GM18861 (cell line): ENCODE data around the gene UGT3A2.
"Not testable (repeated sequence)": the region's sequence is repeated elsewhere in the genome, so short reads cannot be mapped to it uniquely, and the experiment has no call there.

Experiments
- ATAC-seq: cut with Tn5 transposase; IDR thresholded peaks from one replicate; pipeline ENCODE4 v1.9.1; 2021; ENCODE audit not compliant: unreplicated experiment

UGT3A2 gene

DNA sequence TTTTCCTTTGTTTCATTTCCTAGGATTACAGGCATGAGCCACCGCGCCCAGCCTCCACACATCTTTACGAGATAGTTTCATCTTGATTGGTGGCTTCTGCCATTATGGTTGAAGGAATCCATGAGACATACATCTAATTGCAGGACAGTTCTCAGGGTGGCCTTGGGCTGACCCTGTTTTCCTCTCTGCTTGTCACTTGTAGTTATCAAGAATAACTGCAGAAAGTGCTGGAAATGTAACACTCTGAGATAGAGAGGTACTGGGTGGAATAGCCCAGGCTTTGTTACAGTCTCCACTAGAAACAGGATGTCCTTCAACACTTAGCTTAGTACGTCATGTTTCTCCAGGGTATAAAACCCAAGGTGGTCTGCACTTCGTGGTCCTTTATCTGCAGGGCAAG, 10.7 kb downstream of the UGT3A2 start:
- ATAC-seq, result no peak

DNA sequence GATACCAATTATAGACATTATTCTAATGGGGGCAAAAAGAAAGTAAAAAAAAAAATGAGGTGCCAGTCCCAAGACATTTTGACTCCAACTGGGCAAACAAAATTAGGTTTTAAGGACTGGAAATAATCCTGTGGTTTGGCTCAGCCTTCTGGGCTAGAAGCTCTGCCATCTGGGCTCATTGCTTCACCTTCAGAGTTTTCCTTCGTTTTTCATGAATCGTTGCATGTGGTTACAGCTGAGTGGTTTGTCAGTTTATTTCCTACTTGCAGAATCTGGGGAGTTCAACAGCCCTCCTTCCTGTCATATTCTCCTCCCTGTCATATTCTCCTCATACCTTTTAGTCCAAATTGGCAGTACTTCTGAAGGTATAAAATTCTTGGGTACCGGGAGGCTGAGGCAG, 12.0 kb downstream of the UGT3A2 start:
- ATAC-seq, result no peak

- ATAC-seq, result no peak
These were observed 14.1 kb downstream of the UGT3A2 start for GRCh38 chr5:36052538-36052937.

DNA sequence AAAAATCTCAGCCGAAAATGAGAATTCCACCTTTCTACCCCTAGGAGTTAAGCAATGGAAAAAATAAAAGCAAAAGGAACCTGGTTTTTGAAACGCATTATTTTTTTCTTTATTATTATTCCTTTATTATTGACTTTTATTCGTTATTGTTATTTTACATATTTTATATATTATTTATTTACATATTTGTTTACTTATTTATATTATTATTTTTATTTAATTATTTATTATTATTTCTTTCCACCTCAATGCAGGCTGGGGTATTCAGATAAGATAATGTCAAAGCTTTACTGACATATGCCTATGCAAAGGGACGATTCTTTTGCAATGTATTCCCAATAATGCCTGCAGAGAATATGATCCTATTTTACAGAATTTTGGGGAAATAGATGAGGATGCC, 16.7 kb downstream of the UGT3A2 start:
- ATAC-seq, result no peak

GRCh38 chr5:36047384-36048160, 19.1 kb downstream of the UGT3A2 start:
- no peak for ATAC-seq

- ATAC-seq, result no peak
These were observed 20.8 kb downstream of the UGT3A2 start for GRCh38 chr5:36045895-36046294.

DNA sequence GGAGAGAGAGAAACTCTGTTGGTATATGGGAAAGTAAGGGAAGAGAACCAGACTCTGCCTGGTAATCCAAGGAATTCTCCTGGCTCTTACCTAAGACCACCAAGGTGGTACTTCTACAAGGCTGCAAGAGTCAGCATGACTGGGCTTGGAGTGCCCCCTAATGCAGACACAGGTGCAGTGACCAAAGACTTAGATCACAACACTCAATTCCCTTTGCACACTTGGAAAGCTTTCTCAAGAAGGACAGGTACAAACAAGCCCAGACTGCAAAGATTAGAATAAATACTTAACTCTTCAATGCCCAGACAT, 25.2 kb downstream of the UGT3A2 start:
- no peak for ATAC-seq

DNA sequence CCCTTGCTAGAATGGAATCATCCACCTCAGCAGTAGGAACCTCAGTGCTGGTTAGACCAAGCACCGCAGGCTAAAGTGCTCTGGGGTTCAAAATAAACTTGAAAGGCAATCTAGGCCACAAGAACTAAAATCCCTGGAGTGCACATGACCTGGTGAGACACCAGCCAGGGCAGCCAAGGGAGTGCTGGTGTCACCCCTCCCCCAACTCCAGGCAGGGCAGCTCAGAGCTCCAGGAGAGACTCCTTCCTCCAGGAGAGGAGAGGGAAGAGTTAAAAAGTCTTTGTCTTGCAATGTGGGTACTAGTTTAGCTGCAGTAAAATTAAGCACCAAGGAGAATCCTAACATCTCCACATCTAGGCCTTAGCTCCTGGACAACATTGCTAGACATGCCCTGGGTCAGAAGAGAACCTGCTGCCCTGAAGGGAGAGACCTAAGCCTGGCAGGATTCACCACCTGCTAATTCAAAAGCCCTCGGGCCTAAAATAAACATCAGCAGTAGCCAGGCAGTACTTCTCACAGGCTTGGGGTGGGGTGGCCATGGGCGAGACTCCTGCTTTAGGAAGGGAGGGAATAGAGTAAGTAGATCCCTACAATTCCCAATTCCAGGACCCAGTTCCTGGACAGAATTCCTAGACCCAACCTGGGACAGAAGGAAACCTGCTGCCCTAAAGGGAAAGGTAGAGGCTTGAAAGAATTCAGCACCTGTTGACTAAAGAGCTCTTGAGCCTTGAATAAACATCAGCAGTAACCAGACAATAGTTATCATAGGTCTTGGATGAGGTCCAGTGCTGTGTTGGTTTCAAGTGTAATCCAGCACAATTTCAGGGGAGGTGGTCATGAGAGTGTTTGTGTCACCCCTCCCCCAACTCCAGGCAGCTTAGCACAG, 25.8 kb downstream of the UGT3A2 start:
- ATAC-seq, result no peak

DNA sequence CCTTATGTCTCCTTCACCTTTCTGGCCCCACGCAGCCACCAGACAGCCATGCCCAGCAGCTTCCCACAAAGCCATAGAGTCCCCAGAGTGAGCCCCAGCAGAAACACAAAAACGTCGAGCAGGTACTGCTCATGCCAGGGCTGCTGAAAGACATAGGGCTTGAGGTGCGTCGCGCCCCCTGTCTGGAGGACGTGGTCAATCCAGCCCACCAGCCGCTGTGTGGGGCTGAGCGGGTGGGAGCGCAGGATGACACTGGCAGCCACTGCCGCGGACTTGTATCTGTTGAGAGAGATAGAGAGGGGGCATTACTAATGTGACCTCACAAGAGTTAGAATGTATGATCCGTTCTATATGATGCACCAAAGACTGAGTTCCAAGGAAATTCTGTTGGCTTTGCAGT, 31.0 kb downstream of the UGT3A2 start:
- no peak for ATAC-seq

DNA sequence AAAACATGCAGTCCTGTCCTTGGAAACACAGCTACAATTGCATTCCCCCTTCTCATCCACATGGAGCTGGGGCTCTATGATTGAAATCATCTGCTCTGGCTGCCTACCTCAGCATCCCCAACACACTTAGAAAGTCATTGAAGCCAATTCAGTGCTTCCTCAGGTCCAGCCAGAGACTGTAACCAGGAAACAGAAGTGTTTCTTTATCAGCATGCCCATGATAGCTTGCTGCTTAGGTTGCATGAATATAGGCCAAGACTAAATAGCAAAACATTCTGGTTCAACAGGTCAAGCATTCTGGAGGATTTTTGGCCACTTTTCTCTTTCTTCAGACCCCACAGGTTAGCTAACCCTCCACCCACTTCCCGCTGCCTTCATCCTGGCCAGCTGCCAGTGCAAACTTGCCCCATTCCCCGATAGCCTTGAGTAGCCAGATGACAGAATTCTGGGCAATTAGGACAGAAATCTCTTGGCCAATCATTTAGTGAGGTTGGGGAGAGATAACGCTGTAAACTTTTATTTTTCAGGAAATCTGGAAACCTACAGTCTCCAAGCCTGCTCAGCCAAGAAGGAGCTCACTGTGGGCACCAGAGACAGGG, 32.0 kb downstream of the UGT3A2 start:
- ATAC-seq, result not testable (repeated sequence)

DNA sequence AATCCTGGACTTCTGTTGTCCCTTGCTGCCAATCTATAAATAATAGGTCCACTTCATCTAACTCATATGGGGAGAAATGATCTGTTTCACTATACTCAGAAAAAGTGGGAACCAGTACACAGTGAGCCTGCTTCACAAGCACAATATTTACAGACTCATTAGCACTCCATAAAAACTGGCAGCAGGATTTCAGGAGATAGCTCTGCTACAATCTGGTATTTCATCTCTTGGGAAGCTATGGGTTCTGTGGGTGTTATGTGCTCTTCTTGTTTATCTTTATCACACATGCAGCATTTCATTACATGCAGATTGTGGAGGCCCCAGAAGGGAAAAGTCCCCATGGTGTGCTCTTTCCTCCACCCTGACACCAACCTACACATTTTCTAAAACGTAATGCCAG, 33.2 kb downstream of the UGT3A2 start:
- ATAC-seq, result no peak

DNA sequence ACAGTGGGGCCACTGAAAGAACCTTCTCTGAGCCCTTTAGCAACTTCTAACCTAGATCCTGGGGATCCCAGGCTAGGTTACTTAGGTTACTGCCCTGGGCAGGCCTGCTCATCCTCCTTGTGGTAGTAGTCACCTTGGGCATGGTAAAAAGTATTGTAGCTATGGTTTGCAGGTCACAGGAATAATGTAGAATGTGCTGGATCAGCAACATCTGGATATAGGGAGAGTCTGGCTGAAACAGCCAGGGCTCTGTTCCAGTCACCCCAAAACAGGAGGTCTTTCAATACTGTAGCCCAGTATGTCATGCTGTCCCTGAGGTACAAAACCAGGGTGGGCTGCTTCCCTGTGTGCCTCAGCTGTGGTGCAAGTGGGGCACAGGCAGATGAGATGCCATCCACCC, 33.6 kb downstream of the UGT3A2 start:
- ATAC-seq, result no peak

GRCh38 chr5:36031223-36031622, 35.5 kb downstream of the UGT3A2 start:
- ATAC-seq, result no peak

DNA sequence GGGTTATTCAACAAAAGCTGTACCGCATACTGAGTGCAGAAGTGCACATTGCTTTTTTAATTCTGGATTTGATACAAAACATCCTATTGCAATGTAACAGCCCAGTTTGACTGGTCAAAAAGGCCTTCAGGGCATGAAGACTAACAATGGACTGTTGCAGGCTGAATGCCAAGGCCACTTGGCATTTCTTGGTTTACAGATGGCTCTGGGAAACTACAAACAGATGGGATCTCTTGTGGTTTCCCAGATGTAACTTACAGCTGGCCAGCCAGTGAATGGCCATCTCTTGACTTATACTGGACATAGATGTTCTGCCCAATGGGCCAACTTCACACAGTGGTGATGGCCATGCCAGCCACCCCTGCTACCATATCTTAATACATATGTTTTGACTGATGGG, 36.8 kb downstream of the UGT3A2 start:
- ATAC-seq, result no peak

- no peak for ATAC-seq
These were observed 37.7 kb downstream of the UGT3A2 start for GRCh38 chr5:36028816-36029465.

DNA sequence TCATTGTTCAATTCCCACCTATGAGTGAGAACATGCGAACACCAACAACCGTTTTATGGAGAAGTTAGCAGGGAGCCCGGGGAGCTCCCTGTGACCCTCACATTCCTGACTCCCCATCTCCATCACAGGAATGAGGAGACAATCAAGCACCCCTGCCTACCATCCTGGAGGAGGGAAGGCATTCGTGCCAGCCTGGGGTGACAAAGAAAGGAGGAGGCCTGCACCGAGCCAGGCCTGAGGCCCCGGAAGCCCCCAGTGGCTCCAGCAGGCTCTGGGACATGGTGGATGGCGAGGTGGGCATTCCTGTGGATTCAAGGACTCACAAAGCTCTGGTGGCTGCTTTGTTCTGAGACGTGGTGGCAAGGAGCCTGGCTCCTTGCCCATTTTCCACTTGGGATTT, 39.0 kb downstream of the UGT3A2 start:
- no peak for ATAC-seq

DNA sequence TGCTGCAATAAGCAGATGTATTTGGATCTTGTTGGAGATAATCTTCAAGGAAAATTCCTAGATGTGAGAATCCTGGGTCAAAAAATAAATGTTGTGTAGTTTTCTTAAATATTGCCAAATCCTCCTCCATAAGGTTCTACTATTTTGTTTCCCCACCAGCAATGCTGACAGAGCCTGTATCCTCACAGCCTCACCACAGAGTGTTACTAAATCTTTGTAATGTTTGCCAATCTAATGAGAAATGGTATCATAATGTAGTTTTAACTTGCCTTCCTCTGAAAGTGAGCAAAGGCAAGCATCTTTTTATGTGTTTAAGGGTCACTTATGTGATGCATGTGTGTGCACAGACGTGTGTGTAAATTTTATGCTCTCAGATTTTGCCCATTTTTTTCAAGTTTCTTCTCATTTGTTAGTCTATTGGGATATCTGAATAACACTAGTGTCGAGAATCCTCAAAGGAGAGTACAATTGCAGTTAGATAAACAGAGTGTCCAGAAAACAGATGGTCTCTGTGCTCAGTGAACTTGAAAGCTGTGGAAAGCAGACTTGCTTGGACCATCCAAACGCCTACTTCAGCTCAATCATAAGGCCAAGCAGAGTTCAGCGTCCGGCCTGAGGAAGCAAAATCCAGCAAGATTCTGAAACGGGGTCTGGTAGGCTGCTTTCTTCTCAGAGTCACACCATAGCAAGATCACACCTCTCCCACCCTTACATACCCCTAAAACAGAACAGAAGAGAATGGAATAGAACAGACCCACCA, 39.8 kb downstream of the UGT3A2 start:
- no peak for ATAC-seq

GRCh38 chr5:36022246-36022645, 44.4 kb downstream of the UGT3A2 start:
- not testable (repeated sequence) for ATAC-seq

DNA sequence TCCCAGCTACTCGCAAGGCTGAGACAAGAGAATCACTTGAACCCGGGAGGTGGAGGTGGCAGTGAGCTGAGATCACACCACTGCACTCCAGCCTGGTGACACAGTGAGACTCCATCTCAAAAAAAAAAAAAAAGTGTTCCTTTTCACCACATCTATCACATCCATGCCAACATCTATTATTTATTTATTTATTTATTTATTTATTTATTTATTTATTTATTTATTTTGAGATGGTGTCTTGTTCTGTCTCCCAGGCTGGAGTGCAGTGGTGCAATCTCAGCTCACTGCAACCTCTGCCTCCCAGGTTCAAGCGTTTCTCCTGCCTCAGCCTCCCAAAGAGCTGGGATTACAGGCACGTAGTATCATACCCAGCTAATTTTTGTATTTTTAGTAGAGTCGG, 47.1 kb downstream of the UGT3A2 start:
- ATAC-seq, result not testable (repeated sequence)

DNA sequence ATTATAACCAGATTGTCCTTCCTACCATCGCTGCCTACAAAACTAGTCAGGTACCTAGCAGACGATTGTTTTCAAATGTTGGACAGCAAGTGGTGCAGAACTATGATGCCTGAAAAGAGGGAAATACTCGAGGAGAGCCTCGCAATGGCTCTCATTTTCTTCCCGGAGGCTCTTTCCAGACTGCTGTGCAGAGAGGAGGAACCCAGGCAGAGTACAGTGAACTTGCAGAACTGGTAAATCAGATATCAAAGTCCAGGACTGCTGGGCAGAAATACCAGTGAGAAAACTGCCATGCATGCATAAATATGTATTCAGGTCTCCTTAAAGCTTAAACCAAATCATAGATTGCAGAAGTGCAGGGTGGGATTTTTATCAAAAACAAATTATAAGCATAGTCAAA, 49.1 kb downstream of the UGT3A2 start:
- no peak for ATAC-seq

DNA sequence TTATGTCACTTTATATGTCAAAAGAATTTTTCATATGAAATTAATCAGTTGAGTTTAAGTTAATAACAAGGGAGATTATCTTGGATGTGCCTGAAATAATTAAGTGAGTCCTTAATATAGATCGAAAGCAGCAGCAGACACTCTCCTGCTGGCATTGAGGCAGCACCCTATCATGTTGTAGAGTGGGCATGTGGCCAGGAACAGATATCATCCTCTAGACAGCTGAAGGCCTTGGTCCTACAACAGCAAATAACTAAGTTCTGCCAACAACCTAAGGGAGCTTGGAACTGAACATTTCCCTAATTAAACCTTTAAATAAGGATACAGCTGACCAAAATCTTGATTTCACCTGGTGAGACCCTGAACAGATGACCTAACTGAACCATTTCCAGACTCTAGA, 49.7 kb downstream of the UGT3A2 start:
- no peak for ATAC-seq
